HepG2 (cell line): ENCODE data around the gene CAMTA2. TPM values are rescaled to one million over a fixed set of nuclear protein-coding genes. Genes with fewer than 3 reads are reported as not detected.

Source experiments
- ATAC-seq: fragments of 200-7000 bp; cut with Tn5 transposase; 3 replicates; pipeline ENCODE4 v1.9.1; 2020; ENCODE audit warnings: mild to moderate bottlenecking, moderate library complexity
- BruUV-seq: library from RNA; stranded (reverse); fragments of 400-500 nt; replicated peaks from 2 replicates; lab custom pipeline; 2021; lab: Mats Ljungman, UMichigan
- CTCF ChIA-PET: fragments of 300-600 bp; formaldehyde crosslinking; extraction: SDS; loops from one replicate; lab custom pipeline; 2021; ENCODE audit warnings: low total read pairs, inconsistent platforms, low intra/inter-chr PET ratio; lab: Yijun Ruan, JAX
- POLR2A ChIA-PET: fragments of 350-600 bp; sonication (Branson Sonifier 250); formaldehyde crosslinking; loops from one replicate; lab custom pipeline; 2020; ENCODE audit warnings: antibody characterized with exemption, inconsistent platforms; lab: Yijun Ruan, JAX
- DNase-seq: peaks from one replicate; pipeline ENCODE4 v3.0.0-alpha.2; 2015; ENCODE audit warnings: low spot score
- FAIRE-seq: peaks from 3 replicates; lab custom pipeline; 2011; peaks lifted over from hg19 to GRCh38; lab: Jason Lieb, UNC
- H2AFZ ChIP-seq: one replicate; pipeline ENCODE4 v1.6.1; 2011; ENCODE audit warnings: low read length, inconsistent platforms
- H3K27ac ChIP-seq: fragments of 300-600 bp; 3 replicates; pipeline ENCODE4 v1.8.0; 2011; ENCODE audit warnings: mixed run types, mild to moderate bottlenecking, mixed read lengths, low read length, inconsistent platforms; ENCODE audit not compliant: insufficient read depth; ENCODE audit errors: extremely low read length
- H3K27me3 ChIP-seq, 2 experiments: fragments of 200-600 bp in 1 of 2; 2 replicates in 1 of 2; 3 replicates in 1 of 2; pipeline versions ENCODE4 v1.6.0 to v1.8.0; 2011; ENCODE audit warnings: low read length in 2 of 2, mild to moderate bottlenecking in 2 of 2, moderate library complexity in 2 of 2, inconsistent platforms in 1 of 2; ENCODE audit not compliant: insufficient read depth in 2 of 2, control insufficient read depth in 1 of 2
- H3K36me3 ChIP-seq, 2 experiments: fragments of 200-600 bp in 1 of 2; replicated peaks in 1 of 2; 2 replicates in 1 of 2; 3 replicates in 1 of 2; pipeline versions ENCODE4 v1.5.1 to v1.8.0; 2011; ENCODE audit warnings: low read length in 2 of 2, inconsistent platforms in 1 of 2; ENCODE audit not compliant: insufficient read depth in 2 of 2, control insufficient read depth in 1 of 2
- H3K4me1 ChIP-seq: 2 replicates; pipeline ENCODE4 v1.5.1; 2012; ENCODE audit warnings: low read length, inconsistent platforms; ENCODE audit not compliant: insufficient read depth
- H3K4me2 ChIP-seq: 2 replicates; pipeline ENCODE4 v1.6.0; 2011; ENCODE audit warnings: low read depth, low read length, inconsistent platforms
- H3K4me3 ChIP-seq, 3 experiments: fragments of 200-600 bp in 1 of 3; sonication (generic), shearing (Covaris generic) in 1 of 3; replicated peaks in 1 of 3; 2 replicates each; pipeline ENCODE4 v1.5.1; 2011 to 2016; ENCODE audit warnings: low read length in 3 of 3, inconsistent platforms in 2 of 3, low read depth in 2 of 3, mild to moderate bottlenecking in 2 of 3, control low read depth in 1 of 3, mixed read lengths in 1 of 3; ENCODE audit not compliant: insufficient read depth in 1 of 3
- H3K79me2 ChIP-seq: one replicate; pipeline ENCODE4 v1.6.1; 2011; ENCODE audit warnings: low read length, inconsistent platforms; ENCODE audit not compliant: insufficient read depth
- H3K9ac ChIP-seq: 2 replicates; pipeline ENCODE4 v1.6.0; 2011; ENCODE audit warnings: mild to moderate bottlenecking, low read depth, low read length, inconsistent platforms; ENCODE audit not compliant: insufficient read depth
- H3K9me3 ChIP-seq: 2 replicates; pipeline ENCODE4 v1.5.1; 2012; ENCODE audit warnings: mild to moderate bottlenecking, low read length
- H4K20me1 ChIP-seq: 2 replicates; pipeline ENCODE4 v1.6.0; 2011; ENCODE audit warnings: inconsistent platforms, mild to moderate bottlenecking, low read length, moderate library complexity; ENCODE audit not compliant: insufficient read depth
- AGO1 ChIP-seq: fragments of 200-400 bp; formaldehyde crosslinking; IDR thresholded peaks from 2 replicates; pipeline ENCODE4 v1.6.1; 2017; ENCODE audit warnings: mild to moderate bottlenecking, low read depth, low read length, moderate library complexity; ENCODE audit not compliant: poor library complexity, severe bottlenecking
- ARHGAP35 ChIP-seq: sonication (generic); formaldehyde crosslinking; IDR thresholded peaks from 2 replicates; pipeline ENCODE4 v1.9.0; 2022; ENCODE audit warnings: mild to moderate bottlenecking, inconsistent platforms, moderate library complexity, missing genetic modification reagents, borderline replicate concordance
- CERS6 ChIP-seq: sonication (generic); formaldehyde crosslinking; IDR thresholded peaks from 2 replicates; pipeline ENCODE4 v1.5.0; 2020; ENCODE audit warnings: missing genetic modification reagents
- IKZF5 ChIP-seq: IDR thresholded peaks from 2 replicates; pipeline ENCODE4 v1.6.1; 2018; ENCODE audit warnings: missing genetic modification reagents, mild to moderate bottlenecking, missing compliant biosample characterization
- JUN ChIP-seq: sonication (generic); formaldehyde crosslinking; IDR thresholded peaks from 2 replicates; pipeline ENCODE4 v1.4.0; 2020; ENCODE audit warnings: mild to moderate bottlenecking, missing genetic modification reagents
- ZBTB7B ChIP-seq: sonication (generic); formaldehyde crosslinking; IDR thresholded peaks from 2 replicates; pipeline ENCODE4 v1.4.0; 2020; ENCODE audit warnings: missing genetic modification reagents
- ZNF543 ChIP-seq: sonication (generic); formaldehyde crosslinking; IDR thresholded peaks from 2 replicates; pipeline ENCODE4 v1.4.0; 2020; ENCODE audit warnings: mild to moderate bottlenecking, missing genetic modification reagents
- ZNF609 ChIP-seq: sonication (generic); formaldehyde crosslinking; IDR thresholded peaks from 2 replicates; pipeline ENCODE4 v1.4.0; 2020; ENCODE audit warnings: mild to moderate bottlenecking, missing genetic modification reagents, borderline replicate concordance
- WGBS: methylation state at CpG from one replicate; pipeline ENCODE4 v1.1.6; 2017; ENCODE audit warnings: low lambda C conversion rate; 5-methylcytosine and 5-hydroxymethylcytosine counted together
- in situ Hi-C: cut with HindIII; loops from 2 replicates; pipeline ENCODE4 v1.10.0; 2017; ENCODE audit warnings: low pct_unique_long_range_greater_than_20kb; ENCODE audit not compliant: extremely low pct_ligation_motif_present
- intact Hi-C: fragments of 100-400 bp; cut with micrococcal nuclease; formaldehyde crosslinking; loops from one replicate; pipeline ENCODE4 v1.10.0; 2022; ENCODE audit not compliant: unreplicated experiment
- polyA plus RNA-seq, 8 experiments: library from polyadenylated mRNA; depleted of rRNA in 3 of 8; stranded (reverse) in 7 of 8; unstranded in 1 of 8; fragments of >200 nt; fragmentation: Illumina TruSeq in 4 of 8; extraction: Trizol in 4 of 8; gene quantifications; 2 replicates each; pipeline versions ENCODE4 v1.2.1 to v1.2.3, GENCODE V29; 2011 to 2016; ENCODE audit warnings: low read depth in 4 of 8, missing spikeins in 1 of 8, mixed read lengths in 1 of 8; ENCODE audit not compliant: insufficient read depth in 1 of 8
- total RNA-seq, 5 experiments: library from RNA; depleted of rRNA; stranded (reverse); fragments of >200 nt; fragmentation: Illumina TruSeq; extraction: Trizol; gene quantifications; 2 replicates each; pipeline ENCODE4 v1.2.3, GENCODE V29; 2016; ENCODE audit warnings: low read depth in 1 of 5

CAMTA2 gene
- total and polyA plus RNA-seq, 2 of the 13 experiments (the other 11 are each of a cell fraction or from before 2014, with no cell fraction given): 4.1 to 7.1 TPM

- H3K4me2 ChIP-seq: peak overlapping the region; percentile 94
- peak; percentile 54 for ATAC-seq
- no peak for DNase-seq
- H3K9ac ChIP-seq: peak overlapping the region; percentile 70
- H3K27ac ChIP-seq: peak overlapping the region; percentile 55
- no peaks in the 10 kb centered on the region for H4K20me1 ChIP-seq
- no peaks in the 10 kb centered on the region for H3K79me2 ChIP-seq
- no peaks in the 10 kb centered on the region for H3K9me3 ChIP-seq
- ChIA-PET CTCF (interaction anchor here (1.2 to 2.0 kb wide), 2 partner anchors 76 to 77 kb away, joined by 3 to 7 read pairs; no protein-coding TSS in a partner anchor), POLR2A (interaction anchor here (0.7 to 5.6 kb wide), 8 partner anchors 12 to 77 kb away, joined by 3 to 78 read pairs (median 6); partner anchors contain the start of genes INCA1, KIF1C, RNF167 and SLC25A11)
- in situ Hi-C loops: no loop called here
- intact Hi-C loops: loop anchor here (2.0 kb wide), 1 partner anchor 76 kb away; no protein-coding TSS in a partner anchor
- no peak overlapping the region for H2AFZ ChIP-seq
- no peaks in the 10 kb centered on the region for H3K27me3 ChIP-seq
- BruUV-seq: TSS peak; percentile 48
- peak overlapping the region; percentile 80 to 87 (median 84) for H3K4me3 ChIP-seq
- WGBS: 24% methylated on average over 2 of the region's 5 CpGs
- H3K36me3 ChIP-seq: peaks cover 3% of the 10 kb centered on the region in 2 experiments; a peak in 2 of 5 replicates
- peak; percentile 53 for FAIRE-seq
- peaks cover 30% of the 10 kb centered on the region for H3K4me1 ChIP-seq
- no peak for TF ChIP-seq ZBTB7B
- TF ChIP-seq IKZF5 (CRISPR knock-in tag): 0 out of 2 replicates have a peak, but pooled peaks have one; percentile 6
- 0 out of 2 replicates have a peak, but pooled peaks have one; percentile 35 for TF ChIP-seq ZNF543 (CRISPR knock-in tag)
Measured at GRCh38 chr17:4986403-4986802, 1.1 kb downstream of the CAMTA2 start.

GRCh38 chr17:4982305-4982704 is 5.2 kb downstream of the CAMTA2 start:
- intact Hi-C loops: no loop called here
- WGBS: 79% methylated on average over 5 of the region's 5 CpGs
- no TSS peak for BruUV-seq
- no peak for ATAC-seq
- Histone ChIP-seq H3K4me2 (no peak overlapping the region), H2AFZ (no peak overlapping the region), H3K9me3 (no peaks in the 10 kb centered on the region), H3K4me3 (no peak overlapping the region), H3K27ac (no peak overlapping the region), H3K9ac (no peak overlapping the region), H3K27me3 (no peaks in the 10 kb centered on the region), H4K20me1 (0 out of 2 replicates have a peak, but pooled peaks cover 4% of the 10 kb centered on the region), H3K79me2 (no peaks in the 10 kb centered on the region), H3K36me3 (peaks cover 4 to 19% of the 10 kb centered on the region in 2 experiments), H3K4me1 (peaks cover 19% of the 10 kb centered on the region)
- ChIA-PET CTCF (interaction anchor here (2.6 kb wide), 1 partner anchor 80 kb away, joined by 19 read pairs; no protein-coding TSS in a partner anchor), POLR2A (interaction anchor here (1.5 kb wide), 1 partner anchor 13 kb away, joined by 4 read pairs; no protein-coding TSS in a partner anchor)
- no peak for DNase-seq
- FAIRE-seq: no peak
- TF ChIP-seq AGO1: no peak
- no peak for TF ChIP-seq CERS6 (CRISPR knock-in tag)
- no peak for TF ChIP-seq ZNF609 (CRISPR knock-in tag)
- TF ChIP-seq ARHGAP35 (CRISPR knock-in tag): no peak
- no peak for TF ChIP-seq JUN
- in situ Hi-C loops: no loop called here
